Kidney (tissue), 14 donors: ENCODE results near the gene PGLYRP3. TPM values are rescaled to one million over a fixed set of nuclear protein-coding genes. Genes with fewer than 3 reads are reported as not detected.

Experiments
- DNase-seq, 5 donors: peaks; one replicate each; pipeline ENCODE4 v3.0.0-alpha.2; 2013 to 2020
- FAIRE-seq: peaks from 2 replicates; lab custom pipeline; 2012; peaks lifted over from hg19 to GRCh38; lab: Jason Lieb, UNC
- H3K27ac ChIP-seq, 2 donors: one replicate each; pipeline ENCODE4 v1.7.0; 2013; ENCODE audit warnings: low read depth in 2 of 2, low read length in 2 of 2, inconsistent platforms in 1 of 2
- H3K27me3 ChIP-seq: one replicate; pipeline ENCODE4 v1.7.1; 2013; ENCODE audit warnings: low read length, inconsistent platforms; ENCODE audit not compliant: control insufficient read depth, insufficient read depth
- H3K36me3 ChIP-seq, 3 donors: one replicate each; pipeline versions ENCODE4 v1.7.0 to v1.7.1; 2013; ENCODE audit warnings: low read length in 3 of 3, control low read depth in 1 of 3, inconsistent platforms in 1 of 3; ENCODE audit not compliant: insufficient read depth in 3 of 3, control insufficient read depth in 2 of 3
- H3K4me1 ChIP-seq, 3 donors: one replicate each; pipeline versions ENCODE4 v1.7.0 to v1.7.1; 2013; ENCODE audit warnings: low read length in 3 of 3, inconsistent platforms in 1 of 3, low read depth in 1 of 3; ENCODE audit not compliant: control insufficient read depth in 2 of 3, insufficient read depth in 2 of 3
- H3K4me3 ChIP-seq, 3 donors: one replicate each; pipeline versions ENCODE4 v1.7.0 to v1.8.1; 2013; ENCODE audit warnings: low read length in 3 of 3, control low read depth in 1 of 3, inconsistent platforms in 1 of 3
- H3K9ac ChIP-seq, 3 donors: one replicate each; pipeline versions ENCODE4 v1.7.0 to v1.7.1; 2013; ENCODE audit warnings: low read length in 3 of 3, control low read depth in 1 of 3, inconsistent platforms in 1 of 3
- H3K9me3 ChIP-seq, 3 donors: one replicate each; pipeline versions ENCODE4 v1.7.0 to v1.7.1; 2013; ENCODE audit warnings: low read length in 3 of 3, control low read depth in 1 of 3, inconsistent platforms in 1 of 3; ENCODE audit not compliant: control insufficient read depth in 2 of 3, insufficient read depth in 1 of 3
- CTCF ChIP-seq: IDR thresholded peaks from 3 replicates; pipeline ENCODE4 v1.5.1; 2012; ENCODE audit warnings: mild to moderate bottlenecking, moderate library complexity, borderline replicate concordance; ENCODE audit not compliant: insufficient read depth; ENCODE audit errors: extremely low read depth
- intact Hi-C: fragments of 100-400 bp; cut with DNase I; formaldehyde crosslinking; loops from one replicate; pipeline ENCODE4 v1.11.1; 2022
- polyA plus RNA-seq: library from polyadenylated mRNA; stranded (reverse); fragments of 350-450 nt; fragmentation: Illumina TruSeq; extraction: RNeasy Lipid Tissue Mini Kit (QIAGEN cat#74804); gene quantifications from one replicate; pipeline ENCODE4 v1.2.3, GENCODE V29; 2014; ENCODE audit warnings: low read depth, low replicate concordance; ENCODE audit not compliant: insufficient read depth
- total RNA-seq: library from RNA; stranded (reverse); fragmentation: NEBNext Ultra II Directional; extraction: Animal tissue kit (Norgen Biotek cat#: 25700); gene quantifications from one replicate; pipeline ENCODE4 v1.2.1, GENCODE V29; 2021
- donor health status: control.
- donor health status: control.
- donor health status: control.
- donor health status: control.
- donor health status: control.
- donor health status: DM: yes; HTN: yes; CAD: no.
- donor health status: Normal renal cell carcinoma (clear cell type).

Gene PGLYRP3
- total and polyA plus RNA-seq, 2 donors from 2014 or later, result not detected

- Histone ChIP-seq H3K9ac (no peak overlapping the region), H3K9me3 (no peaks in the 10 kb centered on the region), H3K4me3 (no peak overlapping the region), H3K27me3 (no peaks in the 10 kb centered on the region), H3K36me3 (no peaks in the 10 kb centered on the region), H3K4me1 (no peaks in the 10 kb centered on the region), H3K27ac (no peak overlapping the region)
- no peak for TF ChIP-seq CTCF
- no peak for FAIRE-seq
- intact Hi-C loops, result no loop called here
- peak in 1 of 5 donors; percentile 7 for DNase-seq
Measured at GRCh38 chr1:153337980-153338853, 25.5 kb upstream of the PGLYRP3 start.

- no peaks in the 10 kb centered on the region for H3K9me3 ChIP-seq
- H3K36me3 ChIP-seq, result no peaks in the 10 kb centered on the region
- FAIRE-seq, result no peak
- H3K4me3 ChIP-seq, result no peak overlapping the region
- intact Hi-C loops, result no loop called here
- no peak for DNase-seq
- H3K27ac ChIP-seq, result no peak overlapping the region
- H3K9ac ChIP-seq, result no peak overlapping the region
- no peaks in the 10 kb centered on the region for H3K27me3 ChIP-seq
- H3K4me1 ChIP-seq, result no peaks in the 10 kb centered on the region
- no peak for TF ChIP-seq CTCF
Measured at GRCh38 chr1:153336650-153337049, 23.9 kb upstream of the PGLYRP3 start.

- Histone ChIP-seq H3K27me3 (no peaks in the 10 kb centered on the region), H3K27ac (no peak overlapping the region), H3K36me3 (no peaks in the 10 kb centered on the region), H3K4me1 (no peaks in the 10 kb centered on the region), H3K9ac (no peak overlapping the region), H3K4me3 (no peak overlapping the region), H3K9me3 (peaks cover 0 to 7% (median 4%) of the 10 kb centered on the region in 3 donors)
- no peak for TF ChIP-seq CTCF
- intact Hi-C loops, result no loop called here
- FAIRE-seq, result no peak
- no peak for DNase-seq
Measured at GRCh38 chr1:153333902-153334301, 21.1 kb upstream of the PGLYRP3 start.
